Esophagus squamous epithelium (tissue), 4 donors: ENCODE measurements around the gene TET3.

Source experiments
- CTCF ChIP-seq, 6 experiments: fragments of 450-650 bp in 4 of 6; fragments of 200-600 bp in 2 of 6; sonication (generic) in 2 of 6; IDR thresholded peaks; one replicate each; pipeline ENCODE4 v1.5.1; 2016 to 2019; ENCODE audit warnings: antibody characterized with exemption in 6 of 6, mild to moderate bottlenecking in 4 of 6, moderate library complexity in 4 of 6
- POLR2A ChIP-seq, 4 donors: fragments of 450-650 bp; IDR thresholded peaks; one replicate each; pipeline ENCODE4 v1.6.1; 2017; ENCODE audit warnings: antibody characterized with exemption in 4 of 4, mild to moderate bottlenecking in 4 of 4, moderate library complexity in 3 of 4

DNA sequence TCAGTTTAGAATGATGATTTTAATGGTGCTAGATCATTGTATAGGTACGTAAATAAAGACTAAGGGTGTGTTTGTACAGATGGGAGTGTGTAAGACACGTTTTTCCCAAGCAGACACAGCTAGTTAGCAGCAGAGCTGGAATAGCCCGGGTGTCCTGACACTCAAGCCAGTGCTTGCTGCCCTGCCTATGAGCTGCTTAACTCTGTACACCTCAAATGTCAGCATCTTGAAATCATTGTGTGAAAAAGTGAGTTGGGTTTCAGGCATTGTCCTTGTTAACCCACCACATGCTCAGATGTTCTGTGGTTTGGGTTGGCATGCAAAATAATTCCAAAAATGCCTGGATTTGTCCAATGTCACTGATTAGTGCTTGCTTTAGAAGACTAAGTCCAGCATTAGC, 13.0 kb upstream of the TET3 start:
- TF ChIP-seq CTCF (IDR thresholded peaks at IDR 0.05) = no peak
- TF ChIP-seq POLR2A (IDR thresholded peaks at IDR 0.05) = no peak
